Measurements from ENCODE around the gene PHF10. TPM values are rescaled to one million over a fixed set of nuclear protein-coding genes. Genes with fewer than 3 reads are reported as not detected.

PHF10 gene
- total and polyA plus RNA-seq, 12 donors: 36.6 to 121 (median 71.8) TPM

DNA sequence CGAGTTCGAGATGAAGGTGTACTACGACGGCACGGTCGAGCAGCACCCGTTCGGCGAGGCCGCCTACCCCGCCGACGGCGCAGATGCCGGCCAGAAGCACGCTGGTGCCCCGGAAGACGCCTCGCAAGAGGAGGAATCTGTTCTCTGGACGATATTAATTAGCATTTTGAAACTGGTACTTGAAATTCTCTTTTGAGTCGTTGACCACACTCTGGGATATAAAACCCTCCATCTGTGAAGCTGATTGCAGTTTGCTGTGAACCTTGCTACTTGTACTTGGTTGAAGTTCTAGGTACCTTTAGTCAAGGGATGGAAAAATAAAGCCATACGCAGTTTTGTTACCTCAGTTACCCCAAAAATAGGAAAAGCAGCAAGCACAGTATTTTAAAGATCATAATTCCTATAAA, 21.5 kb downstream of the PHF10 start:
- intact Hi-C loops (cut with DNase I): no loop called here
- TF ChIP-seq, protein P1, sequence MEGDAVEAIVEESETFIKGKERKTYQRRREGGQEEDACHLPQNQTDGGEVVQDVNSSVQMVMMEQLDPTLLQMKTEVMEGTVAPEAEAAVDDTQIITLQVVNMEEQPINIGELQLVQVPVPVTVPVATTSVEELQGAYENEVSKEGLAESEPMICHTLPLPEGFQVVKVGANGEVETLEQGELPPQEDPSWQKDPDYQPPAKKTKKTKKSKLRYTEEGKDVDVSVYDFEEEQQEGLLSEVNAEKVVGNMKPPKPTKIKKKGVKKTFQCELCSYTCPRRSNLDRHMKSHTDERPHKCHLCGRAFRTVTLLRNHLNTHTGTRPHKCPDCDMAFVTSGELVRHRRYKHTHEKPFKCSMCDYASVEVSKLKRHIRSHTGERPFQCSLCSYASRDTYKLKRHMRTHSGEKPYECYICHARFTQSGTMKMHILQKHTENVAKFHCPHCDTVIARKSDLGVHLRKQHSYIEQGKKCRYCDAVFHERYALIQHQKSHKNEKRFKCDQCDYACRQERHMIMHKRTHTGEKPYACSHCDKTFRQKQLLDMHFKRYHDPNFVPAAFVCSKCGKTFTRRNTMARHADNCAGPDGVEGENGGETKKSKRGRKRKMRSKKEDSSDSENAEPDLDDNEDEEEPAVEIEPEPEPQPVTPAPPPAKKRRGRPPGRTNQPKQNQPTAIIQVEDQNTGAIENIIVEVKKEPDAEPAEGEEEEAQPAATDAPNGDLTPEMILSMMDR (IDR thresholded peaks at IDR 0.05): no peak
- TF ChIP-seq POLR2A (IDR thresholded peaks at IDR 0.05): no peak
- no peaks in the 10 kb centered on the region for H3K27me3 ChIP-seq
- WGBS, 4 donors: 3 to 12% (median 5%) methylated on average over 4 to 22 of the region's 22 CpGs
- no peak for DNase-seq
- H3K4me3 ChIP-seq: peak overlapping the region in 3 of 4 donors; percentile 37 to 88 (median 80)
- peak overlapping the region in 4 of 5 donors; percentile 82 to 98 (median 92) for H3K27ac ChIP-seq
- no peaks in the 10 kb centered on the region for H3K9me3 ChIP-seq (replicated peaks in 1 of 3)
- peaks cover 0 to 3% of the 10 kb centered on the region in 2 donors for H3K36me3 ChIP-seq (replicated peaks in 1 of 2)
- H3K4me1 ChIP-seq (replicated peaks in 1 of 2): peaks cover 19 to 39% of the 10 kb centered on the region in 2 donors

DNA sequence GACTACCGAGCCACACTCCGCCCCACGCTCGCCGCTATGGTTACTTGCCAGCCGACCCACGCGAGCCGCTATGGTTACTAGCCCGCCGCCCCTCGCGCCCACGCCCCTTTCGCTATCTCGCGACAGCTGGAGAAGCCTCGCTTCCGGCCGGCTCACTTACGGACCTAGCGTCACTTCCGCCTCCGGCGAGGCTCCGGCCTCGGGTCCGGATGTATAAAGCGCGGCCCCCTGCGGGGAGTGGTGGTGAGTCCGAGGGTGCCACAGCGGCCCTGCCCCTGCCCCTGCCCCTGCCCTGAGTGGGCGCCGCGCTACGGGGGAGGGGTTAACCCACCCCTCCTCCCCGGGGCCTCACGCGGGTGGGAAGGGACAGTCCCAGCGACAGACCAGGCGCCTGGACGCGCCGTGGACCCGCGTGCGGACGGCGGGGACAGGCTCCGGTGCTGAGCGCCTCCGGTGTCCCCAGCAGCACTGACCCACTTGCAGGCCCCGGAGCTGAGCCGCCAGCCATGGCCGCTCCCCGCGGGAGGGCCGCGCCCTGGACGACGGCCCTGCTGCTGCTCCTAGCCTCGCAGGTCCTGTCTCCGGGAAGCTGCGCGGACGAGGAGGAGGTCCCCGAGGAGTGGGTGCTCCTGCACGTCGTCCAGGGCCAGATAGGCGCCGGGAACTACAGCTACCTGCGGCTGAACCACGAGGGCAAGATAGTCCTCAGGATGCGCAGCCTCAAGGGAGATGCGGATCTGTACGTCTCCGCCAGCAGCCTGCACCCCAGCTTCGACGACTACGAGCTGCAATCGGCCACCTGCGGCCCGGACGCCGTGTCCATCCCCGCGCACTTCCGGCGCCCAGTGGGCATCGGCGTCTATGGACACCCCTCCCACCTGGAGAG, 22.1 kb downstream of the PHF10 start, which contains the start of the genes C6orf120 and WDR27:
C6orf120 (plus strand) TSS at position 173 of the 886 bp plus-strand sequence; CDS start at position 507, 334 bp downstream.
WDR27 (minus strand) TSS at position 76 of the 886 bp plus-strand sequence. CDS start 13,024 bp downstream, outside the sequence.
- intact Hi-C loops (cut with DNase I): no loop called here
- H3K9me3 ChIP-seq (replicated peaks in 1 of 3): no peaks in the 10 kb centered on the region
- H3K4me1 ChIP-seq (replicated peaks in 1 of 2): peaks cover 19 to 39% of the 10 kb centered on the region in 2 donors
- H3K27ac ChIP-seq: peak within 1 kb of the TSS; percentile 78 to 98 (median 88)
- no peaks in the 10 kb centered on the region for H3K27me3 ChIP-seq
- 0 to 1% (median 0%) methylated on average over 7 to 92 of the region's 92 CpGs for WGBS, 4 donors
- peak within 1 kb of the TSS; percentile 44 to 89 (median 84) for H3K4me3 ChIP-seq
- peaks cover 0 to 3% of the 10 kb centered on the region in 2 donors for H3K36me3 ChIP-seq (replicated peaks in 1 of 2)
- TF ChIP-seq, protein P1 (IDR thresholded peaks at IDR 0.05): peak in 1 of 6 experiments; percentile 1
- TF ChIP-seq POLR2A (IDR thresholded peaks at IDR 0.05): peak; percentile 89 to 95
- peak; percentile 97 to 98 (median 98) for DNase-seq

DNA sequence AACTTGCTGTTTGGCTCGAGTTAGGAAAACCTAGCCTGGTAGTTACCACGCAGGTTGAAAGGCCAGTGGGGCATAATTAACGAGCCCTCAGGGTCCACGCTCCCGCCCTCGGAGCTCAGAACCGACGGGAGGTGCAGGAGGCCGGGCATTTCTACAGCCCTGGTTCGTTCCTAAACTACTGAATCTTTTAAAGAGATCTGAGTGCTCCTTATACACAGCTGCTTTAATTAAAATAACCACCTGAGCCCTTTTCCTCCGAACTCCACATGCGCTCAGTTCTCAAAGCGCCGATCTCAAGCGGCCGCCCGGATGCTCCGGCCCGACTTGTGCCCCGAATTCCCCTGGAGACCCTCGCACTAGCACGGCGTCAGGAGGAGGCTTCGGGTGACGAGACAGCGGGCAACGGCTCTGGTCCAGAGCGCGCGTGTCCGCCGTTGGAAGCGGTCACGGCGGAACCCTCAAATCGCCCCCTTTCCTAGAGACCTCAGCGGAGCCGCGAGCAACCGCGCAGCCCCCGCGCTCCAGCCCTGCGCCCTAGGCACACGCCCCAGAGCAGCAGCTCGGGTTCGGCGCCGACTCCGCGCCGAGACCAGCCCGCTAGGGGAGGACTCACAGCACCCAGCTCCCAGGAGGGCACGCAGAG, 22.9 kb downstream of the PHF10 start:
- H3K4me1 ChIP-seq (replicated peaks in 1 of 2): peaks cover 19 to 39% of the 10 kb centered on the region in 2 donors
- intact Hi-C loops (cut with DNase I): no loop called here
- 0% methylated on average over 11 to 54 of the region's 54 CpGs for WGBS, 4 donors

More for the DNA sequence above, 22.9 kb downstream of the PHF10 start:
- TF ChIP-seq POLR2A (IDR thresholded peaks at IDR 0.05): no peak
- TF ChIP-seq, protein P1 (IDR thresholded peaks at IDR 0.05): peak in 1 of 6 experiments; percentile 22
- Histone ChIP-seq H3K4me3 (peak overlapping the region; percentile 44 to 89 (median 84)), H3K36me3 (replicated peaks in 1 of 2) (peaks cover 0 to 3% of the 10 kb centered on the region in 2 donors), H3K27ac (peak overlapping the region; percentile 78 to 98 (median 88)), H3K9me3 (replicated peaks in 1 of 3) (no peaks in the 10 kb centered on the region), H3K27me3 (no peaks in the 10 kb centered on the region)
- DNase-seq: peak in 2 of 7 donors; percentile 39 to 71
